ENCODE results near the gene ANKRD53.

GRCh38 chr2:70936165-70936978, 42.1 kb upstream of the ANKRD53 start:
- TF ChIP-seq POLR2A (IDR thresholded peaks at IDR 0.05), result no peak
- no peak for TF ChIP-seq CTCF (IDR thresholded peaks at IDR 0.05 in 8 of 11, conservative IDR thresholded peaks at IDR 0.05 in 3 of 11)
- no peak for TF ChIP-seq POLR2AphosphoS5 (IDR thresholded peaks at IDR 0.05)
